ENCODE measurements around the gene NPAT. TPM values are rescaled to one million over a fixed set of nuclear protein-coding genes. Genes with fewer than 3 reads are reported as not detected.

NPAT gene
- total and polyA plus RNA-seq, 9 of the 15 experiments (the other 6 are each of a cell fraction or from before 2014, with no cell fraction given): 8.8 to 30.0 (median 22.1) TPM

- TF ChIP-seq ZNF316 (IDR thresholded peaks at IDR 0.05) (no peak), CHD4 (IDR thresholded peaks at IDR 0.05; ENCODE audit: insufficient read depth, insufficient replicate concordance, low read depth, low read length, poor library complexity, severe bottlenecking) (no peak), TCF7L2 (IDR thresholded peaks at IDR 0.05; ENCODE audit: low read depth, low read length) (no peak), RNF2 (IDR thresholded peaks at IDR 0.05) (no peak), EZH2 (IDR thresholded peaks at IDR 0.05; ENCODE audit: borderline replicate concordance, low read depth, low read length) (no peak), DEAF1 (CRISPR knock-in tag; IDR thresholded peaks at IDR 0.05) (no peak), ZNF384 (IDR thresholded peaks at IDR 0.05; ENCODE audit: low read depth, low read length) (no peak), CHD2 (IDR thresholded peaks at IDR 0.05; ENCODE audit: low read depth, low read length) (no peak), KHSRP (IDR thresholded peaks at IDR 0.05) (no peak), E2F6 (IDR thresholded peaks at IDR 0.05; ENCODE audit: borderline replicate concordance in 1 of 2, extremely low read depth in 1 of 2, insufficient read depth in 1 of 2, insufficient read length in 1 of 2, low read depth in 1 of 2, low read length in 1 of 2, poor library complexity in 1 of 2, severe bottlenecking in 1 of 2) (no peak), SETDB1 (IDR thresholded peaks at IDR 0.05; ENCODE audit: low read length) (no peak)
Observed at GRCh38 chr11:108239076-108239475, 16.6 kb upstream of the NPAT start (continued).

Data from K562 (cell line).